HL-60/S4 treated with retinoic acid at 250 ng/mL for 4 days and 3 days (cell line): ENCODE data around the gene ASB16.
"Not testable (repeated sequence)": the region's sequence is repeated elsewhere in the genome, so short reads cannot be mapped to it uniquely, and the experiment has no call there.

Source experiments
- in situ Hi-C: fragments of 300-500 bp; cut with MboI; formaldehyde crosslinking; loops from 2 replicates; pipeline ENCODE4 v1.7.0; 2022; ENCODE audit warnings: low sequenced_read_pairs

The ASB16 gene

GRCh38 chr17:44170499-44171201, at the start of gene ASB16:
Gene ASB16 (plus strand): TSS chr17:44170704. CDS start chr17:44170790, 86 bp downstream.
- in situ Hi-C loops = no loop called here

- in situ Hi-C loops = no loop called here
These were observed 49.5 kb upstream of the ASB16 start for GRCh38 chr17:44120851-44121605.

- in situ Hi-C loops = no loop called here
These were observed 48.3 kb upstream of the ASB16 start for GRCh38 chr17:44121997-44122815.

GRCh38 chr17:44122816-44123355, 47.6 kb upstream of the ASB16 start:
- in situ Hi-C loops = no loop called here

- in situ Hi-C loops = no loop called here
These were observed 47.0 kb upstream of the ASB16 start, which contains the start of gene HDAC5 for GRCh38 chr17:44123356-44124117. Gene HDAC5 (minus strand): TSS chr17:44123641. CDS start chr17:44117515, 6,126 bp downstream.

GRCh38 chr17:44124118-44124438, 46.4 kb upstream of the ASB16 start:
- in situ Hi-C loops = no loop called here

- in situ Hi-C loops = no loop called here
These were observed 42.1 kb upstream of the ASB16 start for GRCh38 chr17:44128383-44128782.

- in situ Hi-C loops = no loop called here
These were observed 39.7 kb upstream of the ASB16 start for GRCh38 chr17:44130693-44131349.

GRCh38 chr17:44131372-44131771, 39.1 kb upstream of the ASB16 start:
- in situ Hi-C loops = not testable (repeated sequence)

- in situ Hi-C loops = no loop called here
These were observed 38.2 kb upstream of the ASB16 start for GRCh38 chr17:44132275-44132821.

GRCh38 chr17:44133918-44134476, 36.5 kb upstream of the ASB16 start:
- in situ Hi-C loops = no loop called here

GRCh38 chr17:44134752-44135568, 35.5 kb upstream of the ASB16 start:
- in situ Hi-C loops = no loop called here

- in situ Hi-C loops = no loop called here
These were observed 32.4 kb upstream of the ASB16 start for GRCh38 chr17:44137891-44138709.

- in situ Hi-C loops = not testable (repeated sequence)
These were observed 26.6 kb upstream of the ASB16 start for GRCh38 chr17:44143921-44144320.

GRCh38 chr17:44144966-44145739, 25.4 kb upstream of the ASB16 start:
- in situ Hi-C loops = no loop called here

- in situ Hi-C loops = no loop called here
These were observed 23.8 kb upstream of the ASB16 start for GRCh38 chr17:44146375-44147346.
